HG03575 (cell line): ENCODE data around the gene KCNH8.

Source experiments
- ATAC-seq: cut with Tn5 transposase; IDR thresholded peaks from one replicate; pipeline ENCODE4 v1.9.1; 2021; ENCODE audit not compliant: unreplicated experiment, insufficient number of reproducible peaks, low FRiP score; ENCODE audit errors: extremely low read depth

The KCNH8 gene

DNA sequence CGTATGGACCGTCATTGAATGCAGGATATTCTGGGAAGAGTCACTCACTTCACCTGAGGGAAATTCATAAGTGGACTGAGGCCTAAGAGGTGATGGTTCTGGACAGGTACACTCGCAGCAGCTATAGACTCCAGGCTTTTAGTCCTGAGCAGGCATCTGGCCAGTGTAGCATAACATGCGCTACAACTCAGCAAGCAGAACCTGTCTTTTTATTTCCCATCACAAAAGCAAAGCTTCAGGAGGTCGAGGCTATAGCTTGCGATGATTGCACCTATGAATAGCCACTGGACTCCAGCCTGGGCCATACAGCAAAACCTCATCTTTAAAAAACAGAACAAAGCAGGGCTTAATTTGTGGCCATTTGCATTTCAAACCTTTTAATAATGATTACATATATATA lies 185.8 kb downstream of the KCNH8 start:
- ATAC-seq = no peak

DNA sequence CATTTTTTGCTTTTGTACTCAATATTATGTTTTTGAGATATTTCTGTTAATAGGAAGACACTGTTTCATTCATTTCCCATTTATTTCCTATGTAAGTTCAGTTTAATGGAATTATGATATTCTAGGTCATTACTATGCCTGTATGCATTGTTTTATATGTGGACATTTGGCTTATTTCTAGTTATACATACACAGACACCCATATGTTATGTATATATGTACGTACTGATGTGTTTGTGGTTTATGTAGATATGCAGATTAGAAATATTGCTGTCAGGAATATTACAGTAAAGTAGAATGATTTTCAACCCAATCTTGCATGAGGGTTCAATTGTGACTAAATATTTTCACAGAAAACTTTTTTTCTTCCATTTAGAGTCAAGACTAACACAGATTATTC lies 190.5 kb downstream of the KCNH8 start:
- ATAC-seq = no peak

DNA sequence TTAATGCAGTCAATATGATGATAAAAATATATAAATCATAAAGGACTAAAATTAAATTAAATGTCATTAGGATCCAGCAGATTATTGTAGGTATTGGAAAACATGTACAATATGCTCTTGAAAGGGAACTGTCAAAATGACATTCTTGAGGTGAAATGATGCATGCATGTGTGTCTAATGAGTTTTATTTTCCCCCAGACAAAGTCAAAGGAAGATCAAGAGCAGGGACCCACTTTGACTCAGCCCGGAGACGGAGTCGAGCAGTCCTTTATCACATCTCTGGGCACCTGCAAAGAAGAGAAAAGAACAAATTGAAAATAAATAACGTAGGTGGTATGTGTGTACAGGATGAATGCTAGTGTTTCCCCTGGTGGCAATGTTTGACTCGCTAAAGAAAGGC lies 194.1 kb downstream of the KCNH8 start:
- ATAC-seq = no peak

DNA sequence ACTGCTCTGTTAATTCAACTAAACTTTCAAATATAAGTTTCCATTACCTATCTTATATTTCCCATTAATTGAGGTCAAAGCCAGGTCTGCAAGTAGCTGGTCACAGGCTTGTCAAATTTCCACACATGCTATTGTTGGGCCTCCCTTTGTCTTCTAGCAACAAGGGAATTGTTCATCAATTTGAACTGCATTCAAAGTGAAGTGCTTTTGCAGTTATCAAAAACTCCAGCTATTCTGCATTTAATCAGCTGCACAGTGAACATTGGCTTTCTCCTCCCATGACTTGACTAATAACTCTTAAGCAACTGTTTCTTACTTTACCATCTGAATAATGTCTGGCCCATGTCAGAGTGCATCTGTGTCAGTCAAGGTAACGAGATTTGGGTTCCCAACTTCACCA lies 198.4 kb downstream of the KCNH8 start:
- no peak for ATAC-seq

DNA sequence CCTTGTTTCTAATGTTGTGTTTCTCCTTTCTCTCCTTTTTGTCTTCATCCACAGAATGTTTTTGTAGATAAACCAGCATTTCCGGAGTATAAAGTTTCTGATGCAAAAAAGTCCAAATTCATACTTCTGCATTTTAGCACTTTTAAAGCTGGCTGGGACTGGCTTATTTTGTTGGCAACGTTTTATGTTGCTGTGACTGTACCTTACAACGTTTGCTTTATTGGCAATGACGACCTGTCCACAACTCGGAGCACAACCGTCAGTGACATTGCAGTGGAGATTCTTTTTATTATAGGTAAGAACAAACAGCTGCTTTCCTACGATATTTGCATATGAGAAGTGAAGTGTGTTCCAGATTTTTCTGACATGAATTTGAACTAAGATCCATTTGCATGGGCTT lies 199.4 kb downstream of the KCNH8 start:
- no peak for ATAC-seq

DNA sequence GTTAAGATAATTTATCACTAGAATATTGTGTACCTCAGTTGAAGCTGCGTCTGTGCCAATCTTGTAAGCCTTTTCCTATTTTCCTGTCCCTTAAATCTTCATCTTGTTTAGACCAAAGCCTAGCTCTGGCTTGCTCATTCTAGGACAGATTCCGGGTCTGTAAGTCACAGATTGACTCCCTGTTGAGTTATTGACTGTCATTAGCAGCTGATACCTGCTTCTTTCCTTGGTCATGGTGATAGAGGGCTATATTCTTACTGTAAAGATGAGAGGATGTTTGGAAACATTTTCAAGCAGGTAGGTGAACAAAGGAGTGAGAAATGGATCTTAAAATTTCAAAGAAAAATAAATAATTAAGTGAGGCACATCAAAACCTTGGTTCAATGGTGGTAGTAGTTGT lies 200.2 kb downstream of the KCNH8 start:
- no peak for ATAC-seq

DNA sequence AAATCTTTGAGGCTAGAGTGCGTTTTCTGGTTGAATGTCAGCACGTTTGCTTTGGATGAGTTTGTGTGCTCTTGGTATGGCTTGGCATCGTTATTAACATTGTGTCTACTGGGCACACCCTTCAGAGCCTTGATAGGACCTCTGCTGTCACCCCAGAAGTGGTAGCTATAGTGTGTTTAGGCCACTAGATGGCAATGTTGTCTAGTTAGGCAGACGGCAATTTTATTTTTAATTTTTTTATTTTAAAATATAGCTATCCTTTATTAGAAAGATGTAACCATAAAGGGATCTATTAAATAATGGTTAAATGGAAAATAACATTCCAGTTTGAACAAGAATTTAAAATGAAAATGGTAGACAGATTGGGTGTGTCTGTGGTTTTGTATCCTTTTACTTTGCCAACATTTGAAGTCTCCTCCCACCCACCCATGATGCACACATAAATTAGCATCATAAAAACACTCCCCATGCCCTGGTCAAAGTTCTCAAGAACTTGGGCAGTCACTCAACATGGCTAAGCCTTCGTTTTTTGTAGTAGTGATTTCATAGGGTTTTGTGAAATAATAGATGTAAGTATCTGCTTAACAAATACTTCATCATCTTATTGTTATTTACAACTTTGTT lies 200.7 kb downstream of the KCNH8 start:
- no peak for ATAC-seq

DNA sequence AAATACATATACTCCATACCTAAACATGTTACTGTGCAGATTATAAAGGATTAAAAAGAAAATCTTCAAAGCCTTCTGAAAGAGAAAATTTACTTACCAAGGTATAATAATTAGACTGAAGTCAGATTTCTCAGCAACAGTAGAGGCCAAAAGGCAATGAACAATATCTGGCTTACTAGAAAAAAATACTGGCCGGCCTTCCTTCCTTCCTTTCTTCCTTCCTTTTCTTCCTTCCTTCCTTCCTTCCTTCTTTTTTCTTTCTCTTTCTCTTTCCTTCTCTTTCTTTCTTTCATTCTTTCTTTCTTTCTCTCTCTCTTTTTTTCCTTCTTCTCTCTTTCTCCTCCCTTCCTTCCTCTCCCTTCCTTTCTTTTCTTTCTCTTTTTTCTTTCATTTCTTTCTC lies 209.6 kb downstream of the KCNH8 start:
- ATAC-seq = no peak

DNA sequence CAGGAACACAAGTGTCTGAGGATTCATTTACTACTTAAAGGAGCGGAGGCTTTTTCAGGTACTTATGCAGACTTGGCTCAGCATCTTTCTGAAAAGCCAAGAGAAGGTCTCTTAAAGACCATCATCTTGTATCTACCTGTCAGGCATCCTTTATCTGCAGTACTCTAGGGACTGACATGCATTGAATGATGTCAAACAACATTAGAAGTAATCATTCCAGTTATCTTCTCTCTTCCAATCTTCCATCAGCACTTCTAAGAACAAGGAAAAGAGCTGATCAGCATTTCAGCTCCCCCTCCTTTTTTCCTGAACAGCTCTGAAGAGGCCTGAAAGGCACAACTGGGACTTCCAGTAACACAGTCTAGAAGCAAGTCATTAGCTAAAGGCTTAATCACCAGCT lies 214.8 kb downstream of the KCNH8 start:
- ATAC-seq = no peak

DNA sequence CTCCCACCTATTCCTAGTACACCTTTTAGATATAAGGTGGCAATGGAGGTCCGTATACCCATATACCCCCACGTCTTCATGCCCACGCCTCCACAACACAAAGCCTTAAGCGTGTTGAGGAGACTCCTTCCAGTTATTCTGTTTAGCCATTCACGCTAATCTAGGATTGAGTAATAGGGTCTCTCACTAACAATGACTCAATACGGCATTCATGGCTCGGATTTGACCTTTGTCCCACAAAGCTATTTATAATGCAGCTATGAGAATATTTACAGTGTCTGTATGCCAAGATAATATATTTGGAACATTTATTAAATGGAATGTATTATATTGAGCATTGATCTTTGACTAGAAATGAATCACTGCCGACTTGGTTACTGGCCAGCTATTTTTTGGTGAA lies 215.8 kb downstream of the KCNH8 start:
- ATAC-seq = no peak

DNA sequence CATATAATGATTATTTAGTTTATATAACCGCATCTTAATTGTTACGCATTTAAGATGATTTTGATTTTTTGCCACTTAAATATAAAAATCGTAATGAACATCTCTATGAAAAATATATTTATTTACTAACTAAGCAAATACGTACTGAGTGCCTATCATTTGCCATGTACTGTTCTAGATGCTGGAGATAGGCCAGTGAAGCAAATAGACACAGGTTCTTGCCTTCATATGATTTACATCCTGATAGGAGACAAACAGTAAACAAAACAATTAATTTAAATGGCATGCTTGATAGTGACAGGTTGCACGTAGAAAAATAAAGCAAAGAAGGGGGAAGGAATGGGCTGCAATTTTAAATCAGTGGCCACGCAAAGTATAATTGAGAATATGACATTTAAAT lies 217.2 kb downstream of the KCNH8 start:
- ATAC-seq = no peak

DNA sequence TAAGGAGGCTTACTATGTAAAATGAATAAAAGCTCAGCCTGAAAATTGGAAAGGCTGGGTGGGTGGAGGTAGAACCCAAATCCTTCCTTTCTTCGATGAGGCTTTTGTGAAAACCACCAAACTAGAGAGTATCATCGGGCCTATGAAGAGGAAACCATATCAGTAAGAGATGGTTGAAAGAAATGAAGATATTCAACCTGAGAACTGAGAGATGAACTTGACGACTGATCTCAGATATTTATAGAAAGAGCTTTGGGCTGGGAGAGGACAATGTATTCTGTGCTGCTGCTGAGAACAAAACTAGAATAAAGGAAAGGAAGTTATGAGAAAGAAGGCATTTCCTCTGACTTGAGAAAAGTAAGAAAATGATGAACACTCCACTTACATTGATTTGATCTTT lies 236.6 kb downstream of the KCNH8 start:
- no peak for ATAC-seq

DNA sequence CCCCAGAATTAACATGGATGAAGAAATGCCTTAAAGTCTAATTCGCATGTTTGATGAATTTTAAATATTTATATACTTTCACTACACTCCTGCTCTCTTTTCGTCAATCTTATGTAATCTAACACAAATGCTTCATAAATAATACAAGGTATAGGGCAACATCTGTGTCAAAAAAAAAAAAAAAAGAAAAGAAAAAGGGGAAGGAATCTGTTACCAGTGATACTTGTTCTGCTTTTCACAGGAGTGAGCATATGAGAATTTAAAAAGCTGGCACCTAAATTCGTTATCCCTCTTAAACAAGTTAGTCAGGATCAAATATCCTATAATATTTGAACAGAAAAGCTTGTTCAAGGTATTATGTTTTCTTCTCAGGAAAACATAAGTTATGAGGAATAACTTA lies 243.8 kb downstream of the KCNH8 start:
- no peak for ATAC-seq

DNA sequence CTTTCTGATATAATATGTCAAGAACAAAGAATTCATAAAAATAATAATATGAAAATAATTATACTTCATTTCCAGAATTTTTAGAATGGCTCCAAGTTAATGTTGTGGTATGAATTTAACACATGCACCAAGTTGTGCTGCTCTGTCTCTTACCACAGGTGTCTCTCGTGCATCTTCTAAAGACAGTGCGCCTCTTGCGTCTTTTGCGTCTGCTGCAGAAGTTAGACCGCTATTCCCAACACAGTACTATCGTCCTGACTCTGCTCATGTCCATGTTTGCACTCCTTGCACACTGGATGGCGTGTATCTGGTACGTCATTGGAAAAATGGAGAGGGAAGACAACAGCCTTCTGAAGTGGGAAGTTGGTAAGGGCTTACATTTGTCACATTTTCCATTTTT lies 246.6 kb downstream of the KCNH8 start:
- no peak for ATAC-seq

DNA sequence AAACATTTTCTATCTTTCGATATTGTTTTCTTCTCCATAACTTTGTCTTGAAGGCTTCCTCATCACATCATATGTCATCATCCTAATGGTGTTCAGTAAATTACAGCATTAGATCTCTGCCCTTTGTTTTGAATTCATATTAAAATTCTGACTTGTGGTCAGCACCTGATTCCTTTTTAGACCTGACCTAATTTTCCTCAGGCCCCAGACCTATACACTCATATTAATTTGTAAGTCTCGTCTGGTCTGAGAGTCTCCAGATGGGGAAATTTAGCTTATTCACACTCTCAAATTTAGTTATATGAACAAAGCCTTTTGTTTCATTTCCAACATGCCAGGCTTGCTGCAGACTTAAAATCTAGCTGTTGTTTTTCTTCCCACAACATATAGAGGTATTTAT lies 248.4 kb downstream of the KCNH8 start:
- no peak for ATAC-seq

DNA sequence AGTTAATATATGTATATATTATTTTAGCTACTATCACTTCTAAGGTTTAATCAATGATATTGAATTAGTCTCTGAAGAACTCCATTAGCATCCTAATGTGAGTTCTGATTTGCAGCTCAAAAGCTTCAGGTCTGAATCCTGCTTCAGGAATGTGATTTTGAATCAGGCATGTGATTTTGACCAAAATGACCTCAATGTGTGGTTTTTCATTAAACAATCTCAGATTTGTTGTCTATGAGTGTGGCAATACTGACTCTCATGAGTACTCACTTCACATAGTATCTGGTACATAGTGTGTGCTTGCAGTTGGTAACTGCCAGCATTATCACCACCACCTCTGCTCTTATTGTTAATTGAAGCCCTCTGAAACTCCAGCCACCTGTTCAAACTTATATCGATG lies 251.0 kb downstream of the KCNH8 start:
- ATAC-seq = no peak

DNA sequence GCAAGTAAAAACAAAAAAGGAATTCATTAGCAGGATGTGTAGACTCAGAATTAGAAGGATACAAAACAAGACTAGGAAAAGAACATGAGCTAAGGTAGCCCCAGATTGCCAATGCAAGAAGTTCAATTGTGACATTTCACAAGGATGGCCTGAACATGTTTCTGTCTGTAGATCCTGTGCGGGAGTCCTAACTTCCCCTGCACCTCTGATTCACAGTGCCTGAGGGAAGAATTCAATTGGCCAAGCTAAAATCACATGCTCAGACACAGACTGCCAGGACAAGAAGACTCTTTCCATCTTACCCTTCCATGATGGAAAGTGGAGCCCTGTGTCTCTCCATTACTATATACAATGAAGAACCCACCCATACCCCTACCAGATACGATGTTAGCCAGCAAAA lies 251.5 kb downstream of the KCNH8 start:
- no peak for ATAC-seq

DNA sequence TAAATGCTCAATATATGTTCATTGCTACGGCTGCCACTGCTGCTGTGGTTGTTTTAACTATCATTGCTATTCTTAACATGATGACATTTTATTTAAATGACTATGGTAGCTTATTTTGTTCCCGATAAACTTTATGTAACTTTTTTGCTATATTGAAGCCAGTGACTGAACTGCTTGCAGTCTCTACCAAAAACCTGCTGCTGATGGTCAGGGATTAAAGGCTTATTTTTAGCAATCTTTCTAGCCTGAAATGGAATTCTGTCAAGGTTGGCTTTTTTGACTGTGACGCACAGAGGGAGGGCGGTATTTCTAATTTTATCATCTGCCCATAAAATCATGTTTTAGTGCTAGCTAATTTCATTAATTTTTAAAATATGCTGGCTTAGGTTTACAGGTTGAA lies 271.8 kb downstream of the KCNH8 start:
- ATAC-seq = no peak

DNA sequence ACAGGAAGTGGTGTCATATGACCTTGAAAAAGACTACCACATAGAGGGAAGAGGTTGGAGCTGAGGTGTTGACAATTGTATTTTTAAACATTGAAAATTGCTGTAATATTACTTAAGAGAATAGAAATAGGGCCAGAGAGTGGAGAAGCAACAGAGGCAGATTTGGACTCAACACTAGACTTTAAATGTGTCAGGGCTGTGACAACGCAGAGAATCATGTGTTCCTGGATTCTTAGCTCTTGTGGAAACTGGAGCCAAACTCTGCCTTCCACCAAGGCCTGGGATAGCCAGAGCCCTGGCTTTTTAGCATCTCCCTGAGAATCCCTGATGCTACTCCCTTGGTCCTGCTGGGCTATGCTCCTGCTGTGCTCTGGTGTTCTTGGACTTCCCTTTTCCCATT lies 277.5 kb downstream of the KCNH8 start:
- no peak for ATAC-seq

DNA sequence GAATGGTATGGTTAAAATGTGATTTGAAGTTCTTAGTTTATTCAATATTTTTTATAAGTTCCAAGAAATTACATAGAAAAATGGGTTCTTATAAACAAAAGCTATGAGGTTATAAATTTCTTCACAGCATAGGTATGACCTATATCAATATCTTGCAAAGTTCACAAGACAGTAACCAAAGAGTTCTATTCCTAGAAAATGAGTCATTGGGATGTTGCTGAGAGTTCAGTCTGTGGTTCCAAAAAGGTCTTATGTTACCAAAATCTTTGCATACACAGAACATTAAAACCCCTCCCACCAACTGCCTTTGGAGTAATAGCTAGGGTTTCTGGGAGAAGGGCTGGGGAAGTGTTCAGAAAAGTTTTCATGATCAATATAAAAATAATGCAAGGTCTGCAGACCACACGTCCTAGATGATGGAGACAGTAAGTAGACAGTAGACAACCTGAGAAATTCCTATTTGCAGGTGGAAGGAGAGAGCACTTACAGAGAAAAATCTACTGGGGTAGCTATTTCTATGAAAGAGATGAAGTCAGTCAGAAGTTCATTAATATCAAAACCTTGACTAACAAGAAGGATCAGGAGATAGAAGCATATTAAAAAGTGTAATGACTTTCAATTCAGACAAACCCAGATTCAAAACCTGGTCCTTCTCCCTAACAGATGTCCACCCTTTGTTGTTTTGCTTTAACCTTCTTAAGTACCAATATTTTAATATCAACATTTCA lies 279.3 kb downstream of the KCNH8 start:
- no peak for ATAC-seq

DNA sequence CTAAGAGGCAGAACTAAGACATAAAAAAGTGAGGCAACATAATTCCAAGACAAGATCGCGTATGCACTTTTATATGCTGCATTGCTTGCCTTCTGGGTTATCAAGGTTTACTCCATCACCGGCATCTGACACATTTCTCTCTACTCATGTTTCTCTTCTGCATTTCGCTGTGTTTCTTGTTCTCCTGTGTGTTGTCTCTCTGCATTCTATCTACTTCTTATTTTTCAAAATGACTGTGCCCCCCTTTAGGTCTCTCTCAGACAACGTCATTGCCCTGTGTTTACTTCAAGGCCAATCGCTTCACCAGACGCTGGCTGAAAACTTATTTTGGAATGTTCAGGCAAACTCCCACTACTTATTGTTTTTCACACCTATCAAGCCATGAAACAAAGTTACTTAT lies 280.4 kb downstream of the KCNH8 start:
- no peak for ATAC-seq
